Nephron progenitor cell (in vitro differentiated cells): ENCODE results near the gene ACBD7.

Experiments
- DNase-seq: peaks from one replicate; pipeline ENCODE4 v3.0.0; 2021
- H3K27ac Mint-ChIP-seq: 2 replicates; pipeline ENCODE4 v1.8.0; 2021; ENCODE audit warnings: mild to moderate bottlenecking, moderate library complexity, mixed read lengths
- H3K27me3 Mint-ChIP-seq: 2 replicates; pipeline ENCODE4 v1.8.0; 2021; ENCODE audit warnings: mild to moderate bottlenecking, low read depth, mixed read lengths; ENCODE audit not compliant: poor library complexity
- H3K36me3 Mint-ChIP-seq: 2 replicates; pipeline ENCODE4 v1.8.0; 2021; ENCODE audit warnings: low read depth, mixed read lengths
- H3K4me1 Mint-ChIP-seq: 2 replicates; pipeline ENCODE4 v1.8.0; 2021; ENCODE audit warnings: mixed read lengths
- H3K4me3 Mint-ChIP-seq: 2 replicates; pipeline ENCODE4 v1.8.0; 2021; ENCODE audit warnings: mild to moderate bottlenecking, moderate library complexity, mixed read lengths
- H3K9me3 Mint-ChIP-seq: 2 replicates; pipeline ENCODE4 v1.8.0; 2021; ENCODE audit warnings: mild to moderate bottlenecking, moderate library complexity, mixed read lengths
- CTCF ChIP-seq: fragments of 200-600 bp; sonication (generic); IDR thresholded peaks from 2 replicates; pipeline ENCODE4 v1.5.0; 2021; ENCODE audit warnings: antibody characterized with exemption

ACBD7 gene

DNA sequence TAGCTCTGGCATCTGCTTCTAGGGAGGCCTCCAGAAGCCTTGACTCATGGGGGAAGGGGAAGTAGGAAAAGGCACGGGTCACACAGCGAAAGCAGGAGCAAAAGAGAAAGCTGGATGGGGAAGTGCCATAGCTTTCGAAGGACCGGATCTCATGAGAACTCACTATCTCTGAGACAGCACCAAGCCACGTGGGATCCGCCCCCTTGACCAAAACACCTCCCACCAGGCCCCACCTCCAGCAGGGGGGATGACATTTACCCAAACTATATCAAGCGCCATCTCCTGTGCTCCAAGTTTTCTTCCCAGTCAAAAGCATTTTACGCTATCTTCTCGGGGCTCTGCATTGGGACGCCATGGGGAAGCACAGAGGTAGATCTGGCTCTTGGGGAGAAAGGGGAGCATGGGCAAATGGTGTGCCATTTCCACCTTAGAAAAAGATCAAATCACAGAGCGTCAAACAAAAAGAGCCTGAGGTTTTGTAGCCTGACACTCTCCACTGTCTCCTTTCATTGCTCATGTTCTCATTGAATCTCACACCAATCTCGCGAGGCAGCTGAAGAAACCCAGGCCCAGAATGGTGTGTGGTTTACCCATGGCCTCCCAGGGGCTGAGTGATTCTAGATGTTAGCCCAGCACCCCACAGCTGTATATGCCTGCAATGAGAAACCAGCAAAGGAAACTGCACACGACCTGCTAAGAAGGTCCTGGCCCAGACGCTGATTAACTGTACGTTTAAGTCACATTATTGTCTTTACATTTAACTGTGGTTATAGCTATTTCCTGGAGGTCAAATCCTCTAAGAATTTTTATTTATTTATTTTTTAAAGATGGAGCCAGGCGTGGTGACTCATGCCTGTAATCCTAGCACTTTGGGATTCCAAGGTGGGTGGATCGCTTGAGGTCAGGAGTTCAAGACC lies 52.9 kb downstream of the ACBD7 start:
- Mint-ChIP-seq H3K9me3 (peaks cover 8% of the 10 kb centered on the region), H3K36me3 (no peaks in the 10 kb centered on the region), H3K27me3 (peaks cover 21% of the 10 kb centered on the region), H3K4me1 (peaks cover 10% of the 10 kb centered on the region), H3K4me3 (no peak overlapping the region), H3K27ac (peak overlapping the region; percentile 27)
- DNase-seq: no peak
- TF ChIP-seq CTCF: no peak

DNA sequence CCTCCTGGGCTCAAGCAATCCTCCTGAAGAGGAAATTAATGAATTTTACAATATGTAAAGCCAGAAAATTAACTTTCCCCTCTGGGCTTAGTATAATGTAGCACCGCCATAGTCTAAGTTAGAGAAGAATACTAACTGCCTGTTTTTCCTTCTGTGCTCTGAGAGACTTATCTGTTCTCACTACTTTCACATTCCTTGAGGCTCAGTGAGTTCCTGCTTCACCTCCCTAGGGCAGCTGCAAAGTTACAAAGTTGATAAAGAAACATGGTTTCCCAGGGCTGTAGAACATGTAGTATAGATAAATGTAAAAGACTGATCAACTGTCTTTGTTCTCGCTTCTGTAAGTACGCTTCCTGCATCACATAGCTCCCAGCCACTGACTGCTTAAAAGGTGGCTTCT lies 60.8 kb downstream of the ACBD7 start:
- Mint-ChIP-seq H3K27ac (peak overlapping the region; percentile 85), H3K36me3 (no peaks in the 10 kb centered on the region), H3K27me3 (peaks cover 6% of the 10 kb centered on the region), H3K4me3 (no peak overlapping the region), H3K9me3 (peaks cover 3% of the 10 kb centered on the region), H3K4me1 (peaks cover 20% of the 10 kb centered on the region)
- no peak for TF ChIP-seq CTCF
- DNase-seq: no peak
